ENCODE data around the gene NLRP7.

- TF ChIP-seq CTCF (IDR thresholded peaks at IDR 0.05) (no peak), EP300 (IDR thresholded peaks at IDR 0.05) (no peak)
These were observed 57.8 kb downstream of the NLRP7 start for GRCh38 chr19:54889566-54889965.
